Ectodermal cell (in vitro differentiated cells): ENCODE data around the gene ADM2.

Experiments used
- H3K27ac ChIP-seq: 2 replicates; pipeline ENCODE4 v1.7.0; 2013; ENCODE audit warnings: mild to moderate bottlenecking, low read depth, low read length; ENCODE audit not compliant: insufficient read depth, poor library complexity, severe bottlenecking
- H3K27me3 ChIP-seq: 2 replicates; pipeline ENCODE4 v1.7.0; 2013; ENCODE audit warnings: mild to moderate bottlenecking, low read length; ENCODE audit not compliant: insufficient read depth, control insufficient read depth, poor library complexity, severe bottlenecking
- H3K36me3 ChIP-seq: one replicate; pipeline ENCODE4 v1.7.0; 2013; ENCODE audit warnings: low read length; ENCODE audit not compliant: control insufficient read depth, insufficient read depth
- H3K4me1 ChIP-seq: one replicate; pipeline ENCODE4 v1.7.0; 2013; ENCODE audit warnings: low read length; ENCODE audit not compliant: control insufficient read depth, insufficient read depth
- H3K4me3 ChIP-seq: 2 replicates; pipeline ENCODE4 v1.7.0; 2013; ENCODE audit warnings: low read depth, low read length, control low read depth; ENCODE audit not compliant: insufficient read depth
- H3K9me3 ChIP-seq: 2 replicates; pipeline ENCODE4 v1.7.0; 2013; ENCODE audit warnings: mild to moderate bottlenecking, low read length, moderate library complexity; ENCODE audit not compliant: control insufficient read depth
- WGBS, 2 experiments: methylation state at CpG; one replicate each; pipeline ENCODE4 v1.1.7; 2013; ENCODE audit warnings: missing lambda C conversion rate in 2 of 2; 5-methylcytosine and 5-hydroxymethylcytosine counted together

ADM2 gene

GRCh38 chr22:50526834-50527801 is 45.8 kb downstream of the ADM2 start:
- H3K4me1 ChIP-seq, result peaks cover 23% of the 10 kb centered on the region
- H3K9me3 ChIP-seq, result no peaks in the 10 kb centered on the region
- 58% methylated on average over 29 of the region's 29 CpGs for WGBS, 2 experiments
- H3K27ac ChIP-seq, result no peak overlapping the region
- peaks cover 14% of the 10 kb centered on the region for H3K36me3 ChIP-seq
- peaks cover 56% of the 10 kb centered on the region for H3K27me3 ChIP-seq
- peak overlapping the region; percentile 84 for H3K4me3 ChIP-seq

- Histone ChIP-seq H3K4me3 (no peak overlapping the region), H3K36me3 (peaks cover 5% of the 10 kb centered on the region), H3K4me1 (peaks cover 23% of the 10 kb centered on the region), H3K27ac (no peak overlapping the region), H3K9me3 (no peaks in the 10 kb centered on the region), H3K27me3 (peaks cover 66% of the 10 kb centered on the region)
- WGBS, 2 experiments, result 92% methylated on average over 18 of the region's 18 CpGs
Observed at GRCh38 chr22:50527921-50528681, 46.8 kb downstream of the ADM2 start.

- peaks cover 23% of the 10 kb centered on the region for H3K4me1 ChIP-seq
- no peaks in the 10 kb centered on the region for H3K9me3 ChIP-seq
- H3K4me3 ChIP-seq, result no peak overlapping the region
- H3K27ac ChIP-seq, result no peak overlapping the region
- H3K27me3 ChIP-seq, result peaks cover 72% of the 10 kb centered on the region
- WGBS, 2 experiments, result 79% methylated on average over 15 of the region's 15 CpGs
- no peaks in the 10 kb centered on the region for H3K36me3 ChIP-seq
Observed at GRCh38 chr22:50528682-50529415, 47.5 kb downstream of the ADM2 start.

- Histone ChIP-seq H3K9me3 (no peaks in the 10 kb centered on the region), H3K36me3 (no peaks in the 10 kb centered on the region), H3K27ac (no peak overlapping the region), H3K4me3 (no peak overlapping the region), H3K27me3 (peaks cover 72% of the 10 kb centered on the region), H3K4me1 (peaks cover 19% of the 10 kb centered on the region)
- WGBS, 2 experiments, result 33 to 34% methylated on average over 50 of the region's 50 CpGs
Observed at GRCh38 chr22:50529416-50529896, 48.1 kb downstream of the ADM2 start.

GRCh38 chr22:50529897-50530579 is 48.7 kb downstream of the ADM2 start, which contains the start of gene TYMP:
Gene TYMP (minus strand): TSS chr22:50530012. CDS start chr22:50529709, 303 bp downstream.
- Histone ChIP-seq H3K27me3 (peaks cover 72% of the 10 kb centered on the region), H3K36me3 (no peaks in the 10 kb centered on the region), H3K9me3 (no peaks in the 10 kb centered on the region), H3K27ac (no peak within 1 kb of the TSS), H3K4me1 (peaks cover 16% of the 10 kb centered on the region), H3K4me3 (peak within 1 kb of the TSS; percentile 27)
- 7% methylated on average over 92 of the region's 92 CpGs for WGBS, 2 experiments

- H3K4me3 ChIP-seq, result peak overlapping the region; percentile 27
- no peak overlapping the region for H3K27ac ChIP-seq
- peaks cover 72% of the 10 kb centered on the region for H3K27me3 ChIP-seq
- no peaks in the 10 kb centered on the region for H3K36me3 ChIP-seq
- WGBS, 2 experiments, result 9% methylated on average over 21 of the region's 21 CpGs
- peaks cover 16% of the 10 kb centered on the region for H3K4me1 ChIP-seq
- no peaks in the 10 kb centered on the region for H3K9me3 ChIP-seq
Observed at GRCh38 chr22:50530580-50530876, 49.2 kb downstream of the ADM2 start.

- peak overlapping the region; percentile 41 for H3K4me3 ChIP-seq
- H3K4me1 ChIP-seq, result peaks cover 16% of the 10 kb centered on the region
- peaks cover 72% of the 10 kb centered on the region for H3K27me3 ChIP-seq
- H3K9me3 ChIP-seq, result no peaks in the 10 kb centered on the region
- H3K36me3 ChIP-seq, result no peaks in the 10 kb centered on the region
- WGBS, 2 experiments, result 17% methylated on average over 53 of the region's 53 CpGs
- H3K27ac ChIP-seq, result no peak overlapping the region
Observed at GRCh38 chr22:50530877-50531545, 49.7 kb downstream of the ADM2 start.

- H3K4me1 ChIP-seq, result peaks cover 14% of the 10 kb centered on the region
- H3K4me3 ChIP-seq, result peak overlapping the region; percentile 41
- 5% methylated on average over 44 of the region's 44 CpGs for WGBS, 2 experiments
- peaks cover 71% of the 10 kb centered on the region for H3K27me3 ChIP-seq
- H3K36me3 ChIP-seq, result no peaks in the 10 kb centered on the region
- H3K9me3 ChIP-seq, result no peaks in the 10 kb centered on the region
- no peak overlapping the region for H3K27ac ChIP-seq
Observed at GRCh38 chr22:50531546-50531961, 50.2 kb downstream of the ADM2 start.
